Astrocyte (in vitro differentiated cells and primary cell): Measurements from ENCODE around the gene DAO. TPM values are rescaled to one million over a fixed set of nuclear protein-coding genes. Genes with fewer than 3 reads are reported as not detected.

Experiments used
- DNase-seq: peaks from one replicate; pipeline ENCODE4 v3.0.0-alpha.2; 2010; ENCODE audit warnings: low read depth
- FAIRE-seq: peaks from 2 replicates; lab custom pipeline; 2011; peaks lifted over from hg19 to GRCh38; lab: Jason Lieb, UNC
- H2AFZ ChIP-seq: 2 replicates; pipeline ENCODE4 v1.6.0; 2012; ENCODE audit warnings: low read depth, low read length, inconsistent platforms
- H3K27ac ChIP-seq: 2 replicates; pipeline ENCODE4 v1.5.1; 2011; ENCODE audit warnings: low read depth, low read length, inconsistent platforms
- H3K27me3 ChIP-seq: 2 replicates; pipeline ENCODE4 v1.6.0; 2011; ENCODE audit warnings: low read length, inconsistent platforms; ENCODE audit not compliant: insufficient read depth
- H3K36me3 ChIP-seq: 2 replicates; pipeline ENCODE4 v1.5.1; 2011; ENCODE audit warnings: low read length, inconsistent platforms; ENCODE audit not compliant: insufficient read depth
- H3K4me1 ChIP-seq: 2 replicates; pipeline ENCODE4 v1.5.1; 2011; ENCODE audit warnings: low read length, inconsistent platforms; ENCODE audit not compliant: insufficient read depth
- H3K4me2 ChIP-seq: 2 replicates; pipeline ENCODE4 v1.6.0; 2012; ENCODE audit warnings: low read length, inconsistent platforms
- H3K4me3 ChIP-seq: 2 replicates; pipeline ENCODE4 v1.5.1; 2011; ENCODE audit warnings: low read depth, mild to moderate bottlenecking, low read length, inconsistent platforms; ENCODE audit not compliant: insufficient read depth
- H3K79me2 ChIP-seq: 2 replicates; pipeline ENCODE4 v1.6.0; 2012; ENCODE audit warnings: mild to moderate bottlenecking, low read length, inconsistent platforms; ENCODE audit not compliant: insufficient read depth
- H3K9ac ChIP-seq: 2 replicates; pipeline ENCODE4 v1.6.0; 2012; ENCODE audit warnings: mild to moderate bottlenecking, low read length, inconsistent platforms
- H3K9me3 ChIP-seq: 2 replicates; pipeline ENCODE4 v1.5.1; 2012; ENCODE audit warnings: low read depth, mild to moderate bottlenecking, low read length, inconsistent platforms; ENCODE audit not compliant: insufficient read depth
- H4K20me1 ChIP-seq: 2 replicates; pipeline ENCODE4 v1.6.0; 2012; ENCODE audit warnings: low read length, inconsistent platforms; ENCODE audit not compliant: insufficient read depth
- H3K27ac Mint-ChIP-seq: one replicate; pipeline ENCODE4 v1.8.0; 2021; ENCODE audit warnings: mild to moderate bottlenecking, mixed read lengths; ENCODE audit not compliant: unreplicated experiment
- H3K27me3 Mint-ChIP-seq: one replicate; pipeline ENCODE4 v1.8.0; 2021; ENCODE audit warnings: low read depth, mixed read lengths; ENCODE audit not compliant: unreplicated experiment
- H3K36me3 Mint-ChIP-seq: one replicate; pipeline ENCODE4 v1.8.0; 2021; ENCODE audit warnings: low read depth, mixed read lengths; ENCODE audit not compliant: unreplicated experiment
- H3K4me1 Mint-ChIP-seq: one replicate; pipeline ENCODE4 v1.8.0; 2021; ENCODE audit warnings: low read depth, mixed read lengths; ENCODE audit not compliant: unreplicated experiment
- H3K4me3 Mint-ChIP-seq: one replicate; pipeline ENCODE4 v1.8.0; 2021; ENCODE audit warnings: mild to moderate bottlenecking, moderate library complexity, mixed read lengths; ENCODE audit not compliant: unreplicated experiment
- H3K9me3 Mint-ChIP-seq: one replicate; pipeline ENCODE4 v1.8.0; 2021; ENCODE audit warnings: mild to moderate bottlenecking, mixed read lengths; ENCODE audit not compliant: unreplicated experiment
- CTCF ChIP-seq: IDR thresholded peaks from 2 replicates; pipeline ENCODE4 v1.5.1; 2011; ENCODE audit warnings: low read depth, mild to moderate bottlenecking, inconsistent platforms, low read length, moderate library complexity; ENCODE audit not compliant: insufficient read depth
- EZH2 ChIP-seq: IDR thresholded peaks from 2 replicates; pipeline ENCODE4 v1.6.1; 2012; ENCODE audit warnings: mild to moderate bottlenecking, low read length, inconsistent platforms; ENCODE audit not compliant: insufficient read depth
- total RNA-seq: library from RNA; stranded (reverse); gene quantifications from 2 replicates; pipeline ENCODE4 v1.2.1, GENCODE V29; 2021

Gene DAO
- total RNA-seq, 1 donor from 2014 or later = not detected

- H3K9me3 Mint-ChIP-seq = no peaks in the 10 kb centered on the region
- Histone ChIP-seq H3K4me1 (peaks cover 67% of the 10 kb centered on the region), H4K20me1 (no peaks in the 10 kb centered on the region), H3K27me3 (no peaks in the 10 kb centered on the region), H3K9me3 (no peaks in the 10 kb centered on the region), H3K9ac (peak overlapping the region; percentile 94), H2AFZ (no peak overlapping the region), H3K4me2 (peak overlapping the region; percentile 84), H3K36me3 (peaks cover 38% of the 10 kb centered on the region), H3K4me3 (peak overlapping the region; percentile 24), H3K79me2 (peaks cover 77% of the 10 kb centered on the region), H3K27ac (peak overlapping the region; percentile 99)
- H3K36me3 Mint-ChIP-seq = peaks cover 24% of the 10 kb centered on the region
- H3K4me3 Mint-ChIP-seq = peak overlapping the region; percentile 30
- FAIRE-seq = no peak
- peak overlapping the region; percentile 100 for H3K27ac Mint-ChIP-seq
- H3K4me1 Mint-ChIP-seq = peaks cover 66% of the 10 kb centered on the region
- H3K27me3 Mint-ChIP-seq = no peaks in the 10 kb centered on the region
- no peak for TF ChIP-seq CTCF
- DNase-seq = peak; percentile 89
Observed at GRCh38 chr12:108833757-108834472, 46.0 kb upstream of the DAO start.

DNA sequence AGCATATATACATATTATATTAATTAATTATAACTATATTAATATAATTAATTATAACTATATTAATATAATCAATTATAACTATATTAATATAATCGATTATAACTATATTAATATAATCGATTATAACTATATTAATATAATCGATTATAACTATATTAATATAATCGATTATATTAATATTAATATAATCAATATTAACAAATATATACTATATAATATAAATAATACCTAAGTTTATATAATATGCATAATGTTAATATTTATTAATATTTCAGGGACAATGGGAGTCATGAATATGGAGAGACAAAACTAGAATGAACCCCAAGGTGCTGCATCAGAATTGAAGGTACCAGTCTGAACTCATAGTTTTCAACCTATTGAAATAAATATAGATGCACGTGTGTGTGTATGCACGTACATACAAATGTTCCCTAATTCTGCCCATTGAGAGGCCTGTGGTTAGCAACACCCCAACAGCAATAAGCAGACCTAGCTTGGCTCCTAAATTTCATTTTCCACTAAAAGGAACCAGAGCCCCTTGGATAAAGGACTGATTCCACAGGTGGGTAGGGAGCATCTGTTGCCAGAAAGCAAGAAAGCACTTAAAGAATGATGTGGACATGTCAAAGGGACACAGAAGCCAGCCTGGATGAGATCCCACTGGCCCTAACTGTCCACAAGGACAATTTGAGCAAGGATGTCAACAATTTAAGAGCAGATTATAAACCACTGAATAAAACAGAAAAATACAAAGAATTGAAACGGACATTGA lies 43.8 kb upstream of the DAO start:
- TF ChIP-seq CTCF (no peak), EZH2 (no peak)
- peaks cover 83% of the 10 kb centered on the region for H3K4me1 Mint-ChIP-seq
- peak overlapping the region; percentile 100 for H3K27ac Mint-ChIP-seq
- no peaks in the 10 kb centered on the region for H3K27me3 Mint-ChIP-seq
- H3K36me3 ChIP-seq = peaks cover 29% of the 10 kb centered on the region
- no peak overlapping the region for H3K4me3 ChIP-seq
- H3K79me2 ChIP-seq = peaks cover 76% of the 10 kb centered on the region
- peak overlapping the region; percentile 33 for H3K9ac ChIP-seq
- no peaks in the 10 kb centered on the region for H3K9me3 ChIP-seq
- no peak overlapping the region for H3K4me2 ChIP-seq
- H2AFZ ChIP-seq = no peak overlapping the region
- H3K27me3 ChIP-seq = no peaks in the 10 kb centered on the region
- H3K9me3 Mint-ChIP-seq = no peaks in the 10 kb centered on the region
- no peak overlapping the region for H3K4me3 Mint-ChIP-seq
- H3K27ac ChIP-seq = peak overlapping the region; percentile 97
- H4K20me1 ChIP-seq = no peaks in the 10 kb centered on the region
- peaks cover 23% of the 10 kb centered on the region for H3K36me3 Mint-ChIP-seq
- H3K4me1 ChIP-seq = peaks cover 85% of the 10 kb centered on the region
- DNase-seq (no peak), FAIRE-seq (no peak)
